HG02610 (cell line): ENCODE data around the gene CEACAM1.
"Not testable (repeated sequence)": the region's sequence is repeated elsewhere in the genome, so short reads cannot be mapped to it uniquely, and the experiment has no call there.

Experiments
- ATAC-seq: cut with Tn5 transposase; IDR thresholded peaks from one replicate; pipeline ENCODE4 v1.9.1; 2021; ENCODE audit warnings: mild to moderate bottlenecking, moderate library complexity; ENCODE audit not compliant: unreplicated experiment

The CEACAM1 gene

DNA sequence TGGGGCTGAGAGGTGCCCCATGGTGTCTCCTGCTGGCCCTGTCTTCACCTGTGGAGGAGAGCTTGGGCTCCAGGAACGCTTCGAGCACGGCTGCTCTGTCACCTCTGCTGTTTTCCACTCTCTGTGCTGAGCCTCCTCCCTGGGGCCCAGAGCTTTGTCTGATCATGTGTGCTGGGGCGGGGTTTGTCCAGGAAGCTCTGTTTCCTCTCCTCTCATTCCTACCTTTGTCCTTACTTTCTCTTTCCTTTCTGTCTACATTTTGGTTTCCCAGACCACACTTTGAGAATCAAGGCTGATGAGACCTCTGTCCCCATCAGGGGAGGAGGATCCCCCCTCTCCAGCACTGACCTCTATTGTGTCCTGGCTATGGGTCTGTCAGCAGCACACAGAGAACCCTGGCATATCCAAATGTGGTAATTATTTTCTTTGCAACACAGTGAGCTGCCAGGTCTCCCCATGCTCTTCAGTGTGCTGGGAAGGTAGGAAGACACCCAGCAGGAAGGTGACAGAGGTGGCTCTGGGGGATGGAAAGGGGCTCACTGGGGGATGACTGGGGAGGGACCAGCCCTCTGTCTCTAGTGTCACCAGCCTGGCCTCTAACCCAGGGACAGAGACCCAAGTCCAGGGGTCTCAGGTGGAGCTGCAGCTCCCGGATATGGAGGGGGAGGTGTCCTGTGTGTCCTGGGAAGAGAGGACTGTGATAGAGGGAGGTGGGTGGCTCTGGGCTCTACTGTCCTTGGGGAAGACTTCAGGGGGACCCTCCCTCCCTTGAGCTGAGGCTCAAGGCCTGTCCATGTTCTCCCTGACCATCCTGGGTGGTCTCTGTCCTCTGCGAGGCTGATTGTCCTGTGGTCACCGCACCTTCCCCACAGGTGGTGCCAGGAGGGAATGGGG, at the start of gene CEACAM1:
Gene CEACAM1, minus strand, starts transcription at position 128 of the 894 bp plus-strand sequence. Its CDS starts 107 bp downstream, at position 21.
- peak; percentile 64 for ATAC-seq

DNA sequence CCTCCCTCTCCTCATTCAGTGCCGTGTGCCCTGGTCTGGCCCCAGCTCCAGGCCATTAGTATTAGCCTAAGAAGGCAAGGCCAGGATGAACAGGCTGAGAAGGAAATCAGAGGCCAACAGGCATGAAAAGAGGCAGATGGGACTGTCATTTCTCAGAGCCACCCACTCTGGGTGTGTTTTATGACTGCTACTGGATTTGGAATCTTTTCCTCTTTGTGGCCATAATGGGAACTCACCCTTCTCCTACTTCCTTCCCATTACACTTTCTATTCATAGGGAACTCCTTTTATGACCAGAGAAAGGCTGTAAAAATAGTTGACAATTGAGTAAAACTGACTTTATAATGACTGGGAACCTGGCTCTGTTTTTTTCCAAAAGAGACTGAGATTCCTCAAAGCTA, 48.7 kb upstream of the CEACAM1 start:
- no peak for ATAC-seq

DNA sequence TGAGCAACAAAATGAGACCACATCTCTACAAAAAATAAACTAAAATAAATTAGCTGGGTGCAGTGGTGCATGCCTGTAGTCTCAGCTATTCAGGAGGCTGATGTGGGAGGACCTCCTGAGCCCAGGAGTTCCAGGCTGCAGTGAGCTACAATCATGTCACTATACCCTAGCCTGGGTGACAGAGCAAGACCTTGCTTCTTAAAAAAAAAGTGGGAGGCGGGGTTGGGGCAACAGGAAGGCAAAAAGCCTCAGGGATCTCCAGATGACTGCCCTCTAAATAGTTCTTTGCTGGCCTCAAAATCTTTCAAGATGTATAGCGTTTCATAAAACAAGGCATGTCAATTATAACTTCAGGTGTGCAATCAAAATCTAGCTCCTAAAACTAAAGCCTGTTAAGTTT, 48.0 kb upstream of the CEACAM1 start:
- no peak for ATAC-seq

DNA sequence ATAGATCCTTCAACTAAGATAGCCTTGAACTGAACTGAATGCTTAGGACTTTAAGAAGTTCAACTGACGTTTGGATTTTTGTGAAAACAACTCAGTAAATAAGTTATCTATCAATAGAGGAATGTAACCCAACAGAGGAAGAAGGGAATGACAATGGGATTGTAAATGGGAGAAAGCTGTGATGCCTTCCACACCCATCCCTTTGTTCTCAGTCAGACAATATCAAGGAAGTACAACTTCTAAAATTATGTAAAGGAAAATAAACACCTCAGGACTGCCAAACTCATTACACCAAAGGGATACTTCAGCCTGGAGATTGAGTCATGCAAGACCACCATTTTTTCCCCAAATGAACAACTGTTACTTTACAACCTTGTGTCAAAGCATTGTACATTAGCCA, 45.4 kb upstream of the CEACAM1 start:
- ATAC-seq = no peak

DNA sequence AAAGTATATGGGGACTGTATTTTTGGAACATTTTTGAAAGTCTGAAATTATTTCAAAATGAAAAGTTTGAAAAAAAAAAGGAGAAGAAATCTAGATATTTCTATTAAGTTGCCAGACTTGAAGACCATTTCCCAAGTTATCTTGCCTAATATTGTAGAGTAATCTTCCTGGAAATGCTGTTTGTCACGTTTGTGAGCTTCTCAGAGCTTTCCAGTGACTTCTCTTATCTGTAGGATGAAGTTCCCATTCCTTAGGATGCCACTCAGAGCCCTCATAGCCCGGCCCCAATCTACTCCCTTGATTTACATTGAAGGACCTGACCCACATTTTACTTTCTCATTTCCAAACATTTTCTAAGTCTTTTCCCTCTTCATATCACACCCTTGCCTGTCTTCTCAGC, 42.8 kb upstream of the CEACAM1 start:
- no peak for ATAC-seq

DNA sequence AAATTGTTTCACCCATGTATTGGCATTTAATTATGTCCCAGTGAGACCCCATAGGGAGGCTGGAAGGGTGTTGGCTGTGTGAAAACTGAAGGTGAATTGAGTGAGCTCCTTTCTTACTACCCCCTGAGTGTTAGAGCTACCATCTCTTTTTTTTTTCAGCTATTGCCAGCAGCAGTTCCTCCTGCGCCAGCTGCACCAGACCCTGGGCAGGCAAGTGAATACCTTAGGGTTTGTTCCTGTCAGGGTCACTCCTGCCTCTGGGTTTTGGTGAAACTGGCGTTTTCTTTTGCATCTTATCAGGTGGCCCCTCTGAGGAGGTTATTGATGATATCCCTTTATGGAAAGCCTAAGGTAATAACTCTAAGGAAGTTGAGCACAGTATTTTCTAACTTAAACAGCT, 40.9 kb upstream of the CEACAM1 start:
- no peak for ATAC-seq

DNA sequence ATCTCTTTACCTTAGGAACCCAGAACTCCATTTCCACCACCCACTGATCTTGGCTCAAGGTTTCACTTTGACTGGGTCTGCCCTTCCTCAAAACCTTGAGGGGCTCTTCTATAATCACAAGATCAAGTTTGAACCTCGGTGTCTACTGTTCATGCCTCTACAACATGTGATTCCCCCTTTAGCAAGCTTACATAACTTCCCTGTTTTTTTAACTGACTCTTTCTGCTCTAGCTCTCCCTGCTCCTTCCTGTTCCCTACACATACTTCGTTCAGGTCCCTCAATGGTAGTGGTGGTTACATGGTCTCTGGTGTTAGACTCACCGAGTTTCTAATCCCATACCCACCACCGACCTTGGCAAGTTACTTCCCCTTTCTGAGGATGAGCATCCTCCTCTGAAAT, 39.7 kb upstream of the CEACAM1 start:
- no peak for ATAC-seq

DNA sequence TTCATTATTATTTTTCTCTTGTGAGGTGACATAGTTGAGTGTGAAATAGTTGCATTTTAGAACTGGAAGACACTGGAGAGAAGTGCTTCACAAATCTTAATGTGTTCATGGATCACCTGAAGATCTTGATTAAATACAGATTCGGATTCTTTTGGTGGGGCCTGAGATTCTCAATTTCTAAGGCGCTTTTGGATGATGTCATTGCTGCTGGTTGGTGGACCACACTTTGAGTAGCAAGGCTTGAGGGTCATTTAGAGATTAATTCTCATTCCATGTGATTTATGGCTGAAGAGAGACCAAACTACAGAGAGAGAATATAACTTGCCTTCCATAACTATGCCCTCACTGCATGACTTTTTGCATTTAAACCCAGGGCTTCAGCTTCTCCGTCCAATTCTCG, 39.3 kb upstream of the CEACAM1 start:
- no peak for ATAC-seq

DNA sequence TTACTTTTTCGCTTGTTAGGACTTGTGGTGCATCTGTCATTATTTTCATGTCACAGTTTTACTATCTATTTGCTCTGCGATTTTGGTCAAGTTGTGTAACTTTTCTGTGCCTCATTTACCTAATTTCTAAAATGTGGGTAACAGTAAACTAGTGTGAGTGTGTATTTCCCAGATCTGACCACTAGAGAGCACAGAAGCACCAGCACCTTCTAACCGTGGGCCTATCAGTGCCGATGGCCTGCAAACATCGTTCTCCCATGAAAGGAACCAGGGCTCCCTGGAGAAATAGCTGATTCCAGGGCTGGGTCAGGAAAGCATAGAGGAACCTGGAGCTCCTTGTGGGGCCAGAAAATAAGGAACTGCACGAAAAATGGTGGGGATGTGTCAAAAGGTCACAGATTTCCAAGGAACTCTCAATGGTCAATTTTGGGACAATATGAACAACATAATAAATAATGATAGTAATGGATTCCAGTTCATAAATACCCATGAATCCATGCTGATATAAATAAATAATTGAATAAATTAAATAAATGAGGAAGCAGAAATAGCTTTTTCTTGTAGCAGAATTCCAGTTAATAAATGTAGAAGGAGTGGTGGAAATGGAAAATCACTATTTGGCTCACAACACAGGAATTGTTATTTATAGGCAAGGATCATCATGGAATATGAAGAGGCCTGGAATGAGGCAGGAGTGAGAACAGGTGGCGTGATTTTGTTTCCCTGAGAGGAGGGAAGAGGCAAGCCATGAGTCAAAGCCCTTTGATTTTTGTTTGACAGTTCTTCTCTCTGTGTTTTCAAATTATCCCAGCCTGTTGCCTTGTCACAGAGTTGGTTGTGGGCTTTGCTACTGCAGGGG, 35.3 kb upstream of the CEACAM1 start:
- no peak for ATAC-seq

DNA sequence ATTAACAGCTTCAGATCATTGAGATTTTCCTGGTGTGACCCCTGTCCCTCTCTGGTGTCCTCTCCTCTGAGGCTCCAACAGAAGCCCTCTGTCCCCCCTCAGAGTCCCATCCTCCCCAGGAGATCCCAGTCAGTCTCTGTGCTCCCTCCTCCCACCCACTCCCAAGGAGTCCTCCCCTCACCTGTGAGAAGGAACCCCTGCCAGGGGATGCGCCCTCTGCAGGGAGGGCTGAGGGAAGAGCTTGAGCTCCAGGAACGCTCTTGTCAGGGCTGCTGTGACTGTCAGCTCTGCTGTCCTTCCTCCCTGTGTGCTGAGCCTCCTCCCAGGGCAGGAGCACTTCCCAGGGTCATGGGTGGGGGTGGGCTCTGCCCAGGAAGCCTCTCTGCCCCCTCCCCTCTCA, 33.2 kb upstream of the CEACAM1 start:
- ATAC-seq = no peak

DNA sequence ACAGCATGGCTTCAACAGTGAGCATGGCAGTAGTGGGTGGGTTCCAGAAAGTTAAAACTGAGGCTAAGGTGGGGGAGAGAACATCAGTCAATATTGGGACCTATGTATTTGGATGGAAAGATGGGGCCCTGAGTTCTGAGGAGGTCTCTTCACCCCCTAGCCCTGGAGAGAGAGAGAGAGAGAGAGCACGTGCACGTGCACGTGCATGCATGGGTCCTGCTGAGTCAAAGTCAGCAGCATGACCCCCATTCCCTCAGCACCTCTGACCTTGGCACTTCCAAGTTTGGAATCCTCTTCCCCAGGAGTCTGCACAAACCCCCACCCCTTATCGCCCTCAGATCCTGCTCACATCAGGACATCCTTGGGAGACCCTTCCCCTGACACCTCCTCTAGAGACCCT, 32.5 kb upstream of the CEACAM1 start:
- ATAC-seq = no peak

DNA sequence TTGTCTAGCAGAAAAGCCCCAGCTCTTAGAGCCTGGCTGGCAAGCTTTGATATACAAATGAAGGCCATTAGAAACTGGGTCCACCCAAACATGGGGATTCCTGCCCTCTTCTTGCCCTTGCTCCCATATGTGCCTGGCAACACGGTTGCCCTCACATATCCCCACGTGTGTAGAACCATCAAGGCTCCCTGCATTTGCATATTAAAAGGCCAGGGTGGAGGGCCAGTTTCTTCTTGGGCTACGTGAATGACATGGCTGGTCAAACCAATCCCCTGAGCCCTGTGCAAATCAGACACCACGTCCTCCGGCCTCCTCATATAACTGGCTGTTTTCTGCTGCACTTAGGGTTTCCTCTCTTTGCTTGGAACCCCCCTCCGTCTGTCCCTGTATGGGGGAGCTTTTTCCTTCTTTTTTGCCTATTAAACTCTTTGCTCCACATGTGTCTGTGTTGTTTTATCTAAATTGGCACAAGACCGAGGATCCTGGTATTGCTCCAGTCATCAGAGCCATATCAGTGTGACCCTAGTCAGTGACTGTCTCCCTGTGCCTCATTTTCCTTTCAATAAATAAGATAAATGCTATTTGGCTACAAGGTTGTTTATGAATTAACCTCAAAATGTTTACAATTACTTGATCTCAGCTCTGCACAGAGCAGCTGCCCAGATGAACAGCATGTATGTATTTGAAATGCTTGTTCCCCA, 30.3 kb upstream of the CEACAM1 start:
- no peak for ATAC-seq

DNA sequence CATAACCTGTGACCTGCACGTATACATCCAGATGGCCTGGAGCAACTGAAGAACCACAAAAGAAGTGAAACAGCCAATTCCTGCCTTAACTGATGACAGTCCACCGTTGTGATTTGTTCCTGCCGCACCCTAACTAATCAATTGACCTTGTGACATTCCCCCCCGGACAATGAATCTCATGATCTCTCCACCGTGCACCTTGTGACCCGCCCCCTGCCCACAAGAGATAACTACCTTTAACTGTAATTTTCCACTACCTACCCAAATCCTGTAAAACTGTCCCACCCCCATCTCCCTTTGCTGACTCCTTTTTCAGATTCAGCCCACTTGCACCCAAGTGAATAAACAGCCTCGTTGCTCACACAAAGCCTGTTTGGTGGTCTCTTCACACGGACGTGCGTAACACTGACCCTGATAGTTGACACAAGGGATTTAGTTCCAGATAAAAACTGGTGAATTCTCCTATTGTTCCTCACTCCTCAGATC, 29.1 kb upstream of the CEACAM1 start:
- ATAC-seq = not testable (repeated sequence)

DNA sequence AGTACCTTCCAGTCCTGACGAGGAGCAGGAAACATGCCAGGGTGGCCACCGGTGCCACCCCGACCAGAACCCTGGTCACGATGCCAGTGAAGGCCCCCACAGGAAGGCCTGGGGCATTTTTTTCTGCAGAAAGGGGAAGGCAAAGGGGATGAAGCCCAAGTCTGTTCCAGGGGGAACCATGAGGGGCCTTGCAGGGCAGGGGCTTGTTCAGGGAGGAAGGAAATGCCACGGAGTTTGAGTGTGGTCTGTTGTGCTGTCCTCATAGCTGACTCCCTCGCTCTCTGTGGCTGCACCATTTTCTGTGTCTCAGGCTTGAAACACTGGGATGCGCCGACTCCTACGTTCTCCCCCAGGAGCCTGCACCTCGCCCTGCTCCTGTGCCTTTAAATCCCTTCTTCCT, 27.5 kb upstream of the CEACAM1 start:
- ATAC-seq = no peak

DNA sequence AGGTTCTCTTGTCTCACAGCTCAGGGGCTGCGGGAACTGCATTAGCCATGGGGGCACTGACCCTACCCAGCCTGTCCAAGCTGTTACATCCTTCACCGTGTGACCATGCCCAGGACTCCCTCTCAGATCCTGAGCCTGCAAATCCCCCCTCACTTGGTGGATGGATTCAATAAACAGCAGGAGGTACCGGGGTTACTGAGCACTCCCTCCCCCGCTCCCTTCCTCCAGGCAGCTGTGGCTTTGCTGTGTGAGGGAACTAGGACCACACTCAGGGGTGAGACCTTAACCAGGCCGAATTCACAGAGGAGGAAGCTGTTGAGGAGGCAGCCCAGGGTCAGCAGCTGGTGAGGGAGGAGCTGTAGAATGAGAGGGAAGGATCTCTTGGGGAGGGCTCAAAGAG, 27.0 kb upstream of the CEACAM1 start:
- no peak for ATAC-seq

DNA sequence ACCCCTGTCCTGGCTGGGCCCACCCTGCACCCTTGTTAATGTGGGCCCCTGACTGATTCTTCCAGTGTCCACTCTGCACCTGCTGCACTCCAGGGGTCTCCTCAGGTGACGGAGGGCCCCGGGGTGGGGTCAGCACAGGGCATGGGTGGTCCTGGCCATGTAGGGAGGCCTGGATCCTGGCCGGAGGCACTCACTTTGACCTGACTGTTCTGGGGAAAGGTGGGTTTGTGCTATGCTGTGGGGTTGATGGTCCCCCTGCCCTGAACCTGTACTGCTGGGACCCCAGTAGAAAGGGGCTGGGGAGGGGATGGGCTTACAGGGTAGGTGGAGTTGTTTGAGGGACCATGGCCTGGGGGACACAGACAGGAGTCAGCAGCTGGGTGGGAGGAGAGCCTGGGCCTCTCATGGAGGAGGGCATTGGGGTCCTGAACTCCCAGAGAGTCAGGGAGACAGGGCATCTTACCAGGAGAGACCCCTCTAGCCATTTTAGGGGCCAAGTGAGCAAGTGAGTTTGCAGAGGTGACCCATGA, 25.8 kb upstream of the CEACAM1 start:
- ATAC-seq = no peak

DNA sequence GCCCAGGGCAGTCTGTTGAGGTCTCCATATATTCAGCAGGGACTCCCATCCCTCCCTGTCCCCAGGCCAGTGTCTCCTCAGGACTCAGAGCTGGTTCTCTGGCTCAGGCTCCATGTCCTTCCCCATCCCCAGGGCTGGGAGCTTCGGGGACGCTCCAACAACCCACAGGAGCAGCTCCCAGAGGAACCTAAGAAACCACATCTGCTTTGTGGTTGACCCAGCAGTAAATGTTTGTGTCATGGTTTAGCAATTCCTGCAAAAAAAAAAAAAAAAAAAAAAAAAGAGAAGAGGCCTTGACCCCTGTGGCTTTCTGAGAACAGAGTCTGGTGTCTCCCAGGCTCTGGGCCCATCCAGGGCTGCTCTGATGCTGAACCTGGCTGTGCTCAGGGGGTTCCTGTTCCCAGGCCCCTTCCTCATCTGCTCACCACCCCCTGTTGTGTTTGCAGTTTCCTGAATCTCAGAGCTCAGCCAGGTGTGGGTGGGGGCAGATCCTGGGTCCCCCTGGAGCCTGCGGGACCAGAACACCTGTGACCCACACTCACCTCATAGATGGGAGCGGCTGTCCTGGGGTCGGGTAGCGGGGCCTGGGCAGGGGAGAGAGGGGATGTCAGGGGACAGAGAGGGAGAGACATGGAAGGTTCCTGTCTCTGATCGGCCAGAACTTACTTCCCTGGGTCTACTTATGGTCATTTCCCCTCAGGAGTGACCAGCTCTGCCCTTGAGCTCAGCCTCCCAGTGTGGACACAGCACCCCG, 25.2 kb upstream of the CEACAM1 start:
- no peak for ATAC-seq

DNA sequence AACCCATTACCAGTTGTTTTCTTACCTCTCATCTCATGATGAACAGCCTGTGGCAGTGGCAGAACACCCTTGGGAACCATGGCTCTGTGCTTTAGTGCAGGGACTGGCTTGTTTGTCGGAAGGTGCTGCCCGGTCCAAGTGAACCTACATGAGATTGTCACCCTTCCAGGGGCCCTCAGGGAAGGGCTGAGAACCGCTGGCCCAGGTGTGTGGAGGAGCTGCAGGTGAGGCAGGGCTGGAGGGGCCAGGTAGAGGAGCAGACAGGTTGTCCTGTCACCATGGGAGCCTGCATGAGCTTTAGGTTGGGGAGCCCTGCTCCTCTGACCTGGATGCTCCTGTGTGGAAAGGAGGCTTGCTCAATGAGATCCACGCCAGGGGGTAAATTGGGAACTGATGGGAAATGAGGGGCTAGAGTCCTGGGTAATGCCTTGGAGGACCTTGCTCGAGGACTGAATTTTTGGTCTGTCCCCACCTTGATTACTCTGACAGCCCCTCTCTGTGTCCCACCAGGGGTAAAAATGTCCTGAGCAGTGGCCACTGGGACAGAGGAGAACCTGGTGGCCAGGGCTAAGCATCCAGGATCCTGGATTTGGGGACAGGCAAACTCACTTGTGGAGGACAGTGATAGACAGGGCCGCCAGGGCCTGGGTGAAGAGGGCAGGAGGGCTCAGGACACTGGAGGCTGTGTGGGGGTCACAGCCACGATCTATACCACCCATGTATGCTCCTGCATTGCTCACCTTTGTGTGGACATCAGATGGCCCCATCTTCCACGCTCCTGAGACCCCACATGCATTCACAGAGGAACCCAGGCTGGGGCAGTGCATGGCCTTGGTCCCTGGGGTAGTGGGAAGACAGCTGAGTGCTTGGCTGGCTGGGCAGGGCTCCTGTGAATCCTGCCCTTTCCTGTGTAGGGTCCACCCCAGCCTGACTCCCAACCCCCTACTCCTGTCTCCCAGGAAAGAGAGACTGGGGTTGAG, 24.1 kb upstream of the CEACAM1 start:
- ATAC-seq = no peak

DNA sequence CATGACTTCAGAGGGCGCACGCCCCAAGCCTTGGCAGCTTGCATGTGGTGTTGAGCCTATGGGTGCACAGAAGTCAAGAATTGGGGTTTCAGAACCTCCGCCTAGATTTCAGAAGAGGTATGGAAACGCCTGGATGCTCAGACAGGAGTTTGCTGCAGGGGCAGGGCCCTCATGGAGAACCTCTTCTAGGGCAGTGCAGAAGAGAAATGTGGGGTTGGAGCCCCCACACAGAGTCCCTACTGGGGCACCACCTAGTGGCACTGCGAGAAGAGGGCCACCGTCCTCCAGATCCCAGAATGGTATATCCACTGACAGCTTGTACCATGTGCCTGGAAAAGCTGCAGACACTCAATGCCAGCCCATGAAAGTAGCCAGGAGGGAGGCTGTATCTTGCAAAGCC, 22.2 kb upstream of the CEACAM1 start:
- ATAC-seq = not testable (repeated sequence)
